Neutrophil (primary cell): Measurements from ENCODE around the gene U2AF1L4.
A peak's percentile ranks its signal among the peaks of the same experiment; 100 is the strongest.

Experiments used
- H3K27ac ChIP-seq: fragments of 200-600 bp; sonication (generic); 2 replicates; pipeline ENCODE4 v1.5.1; 2016; ENCODE audit warnings: mild to moderate bottlenecking, moderate library complexity
- H3K27me3 ChIP-seq: fragments of 200-600 bp; sonication (generic); 2 replicates; pipeline ENCODE4 v1.6.0; 2016; ENCODE audit warnings: mild to moderate bottlenecking
- H3K36me3 ChIP-seq: fragments of 200-600 bp; sonication (generic); 2 replicates; pipeline ENCODE4 v1.5.1; 2017
- H3K4me1 ChIP-seq, 2 experiments: fragments of 200-600 bp in 1 of 2; sonication (generic) in 1 of 2; 1 replicate in 1 of 2; 2 replicates in 1 of 2; pipeline versions ENCODE4 v1.5.1 to v1.6.1; 2013 to 2016; ENCODE audit warnings: low read depth in 1 of 2, low read length in 1 of 2, mild to moderate bottlenecking in 1 of 2, moderate library complexity in 1 of 2; ENCODE audit not compliant: control insufficient read depth in 1 of 2, insufficient read depth in 1 of 2
- H3K4me3 ChIP-seq, 2 experiments: fragments of 200-600 bp in 1 of 2; sonication (generic) in 1 of 2; 1 replicate in 1 of 2; 2 replicates in 1 of 2; pipeline ENCODE4 v1.5.1; 2013 to 2016; ENCODE audit warnings: low read depth in 1 of 2, low read length in 1 of 2, mild to moderate bottlenecking in 1 of 2, moderate library complexity in 1 of 2
- H3K9me3 ChIP-seq: fragments of 200-600 bp; sonication (generic); 2 replicates; pipeline ENCODE4 v1.5.1; 2016
- CTCF ChIP-seq: fragments of 200-600 bp; sonication (generic); IDR thresholded peaks from 2 replicates; pipeline ENCODE4 v1.5.1; 2016; ENCODE audit warnings: antibody characterized with exemption

The U2AF1L4 gene

GRCh38 chr19:35716801-35717664 is 28.2 kb downstream of the U2AF1L4 start:
- Histone ChIP-seq H3K27ac (peak overlapping the region; percentile 95), H3K27me3 (peaks cover 10% of the 10 kb centered on the region), H3K4me1 (peaks cover 29 to 35% of the 10 kb centered on the region in 2 experiments), H3K36me3 (peaks cover 26% of the 10 kb centered on the region), H3K9me3 (no peaks in the 10 kb centered on the region), H3K4me3 (peak overlapping the region; percentile 88 to 91)
- peak; percentile 87 for TF ChIP-seq CTCF

GRCh38 chr19:35715981-35716800 is 29.0 kb downstream of the U2AF1L4 start:
- Histone ChIP-seq H3K36me3 (peaks cover 17% of the 10 kb centered on the region), H3K27me3 (peaks cover 13% of the 10 kb centered on the region), H3K9me3 (no peaks in the 10 kb centered on the region), H3K4me1 (peaks cover 29 to 35% of the 10 kb centered on the region in 2 experiments), H3K4me3 (peak overlapping the region; percentile 88 to 91), H3K27ac (peak overlapping the region; percentile 95)
- TF ChIP-seq CTCF, result no peak

DNA sequence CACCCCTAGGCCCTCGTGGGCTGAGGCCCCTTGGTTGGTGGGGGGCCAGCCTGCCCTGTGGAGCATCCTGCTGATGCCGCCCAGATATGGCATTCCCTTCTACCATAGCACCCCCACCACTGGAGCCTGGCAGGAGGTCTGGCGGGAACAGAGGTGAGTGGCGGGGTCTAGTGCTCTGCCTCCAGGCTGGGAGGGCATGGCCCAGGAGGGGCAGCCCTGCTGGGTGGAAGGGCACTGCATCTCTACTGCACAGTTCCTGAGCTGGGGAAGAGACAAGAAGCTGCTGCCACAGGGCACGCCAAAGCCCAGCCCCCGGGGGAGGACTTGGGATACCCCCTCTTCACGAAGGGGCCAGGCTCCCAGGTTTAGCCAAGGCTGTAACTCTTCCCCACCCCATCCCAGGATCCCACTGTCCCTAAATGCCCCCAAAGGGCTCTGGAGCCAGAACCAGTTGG is 29.8 kb downstream of the U2AF1L4 start:
- H3K4me3 ChIP-seq, result peak overlapping the region in 1 of 2 experiments; percentile 88
- peaks cover 29 to 35% of the 10 kb centered on the region in 2 experiments for H3K4me1 ChIP-seq
- no peaks in the 10 kb centered on the region for H3K9me3 ChIP-seq
- peaks cover 21% of the 10 kb centered on the region for H3K27me3 ChIP-seq
- H3K36me3 ChIP-seq, result peaks cover 9% of the 10 kb centered on the region
- TF ChIP-seq CTCF, result no peak
- H3K27ac ChIP-seq, result no peak overlapping the region

GRCh38 chr19:35714601-35715354 is 30.4 kb downstream of the U2AF1L4 start:
- TF ChIP-seq CTCF, result no peak
- Histone ChIP-seq H3K27me3 (peaks cover 26% of the 10 kb centered on the region), H3K4me3 (no peak overlapping the region), H3K36me3 (peaks cover 3% of the 10 kb centered on the region), H3K4me1 (peaks cover 29 to 35% of the 10 kb centered on the region in 2 experiments), H3K27ac (no peak overlapping the region), H3K9me3 (no peaks in the 10 kb centered on the region)

DNA sequence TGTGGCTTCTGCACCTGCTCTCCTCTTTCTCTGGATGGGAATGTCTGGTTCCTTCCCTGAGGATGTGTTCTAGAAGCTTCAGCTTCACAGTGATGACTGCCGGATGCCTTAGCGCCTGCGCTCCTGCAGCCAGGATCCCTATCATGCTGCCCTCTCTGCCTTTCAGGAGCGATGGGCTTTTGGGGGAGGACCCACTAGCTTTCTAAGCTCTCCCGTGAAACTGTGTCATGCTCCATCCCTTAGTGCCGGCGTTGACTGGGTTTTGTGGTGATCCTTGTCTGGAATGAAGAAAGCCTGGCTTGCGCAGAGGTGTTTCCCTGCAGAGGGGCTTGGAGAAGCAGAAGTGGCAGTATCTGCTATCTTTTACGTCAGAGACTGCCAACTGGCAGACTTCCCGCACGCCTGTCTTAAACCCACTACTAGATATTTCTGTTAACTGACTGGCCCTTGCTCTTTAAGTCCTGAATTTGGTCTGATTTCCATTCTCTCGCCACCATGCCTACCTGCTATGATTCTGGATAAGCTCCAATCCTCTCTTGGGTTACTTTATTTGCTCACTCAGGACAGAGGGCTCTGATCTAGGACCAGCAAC is 31.2 kb downstream of the U2AF1L4 start:
- Histone ChIP-seq H3K4me3 (no peak overlapping the region), H3K27ac (no peak overlapping the region)

More for the DNA sequence above, 31.2 kb downstream of the U2AF1L4 start:
- peaks cover 31% of the 10 kb centered on the region for H3K27me3 ChIP-seq
- no peak for TF ChIP-seq CTCF
- H3K36me3 ChIP-seq, result no peaks in the 10 kb centered on the region
- H3K9me3 ChIP-seq, result no peaks in the 10 kb centered on the region
- peaks cover 22 to 32% of the 10 kb centered on the region in 2 experiments for H3K4me1 ChIP-seq
